A549 (cell line): ENCODE data around the gene POLR2J3. TPM values are rescaled to one million over a fixed set of nuclear protein-coding genes. Genes with fewer than 3 reads are reported as not detected.
"Not testable (repeated sequence)": the region's sequence is repeated elsewhere in the genome, so short reads cannot be mapped to it uniquely, and the experiment has no call there.

Experiments used
- ATAC-seq, 2 experiments: fragments of 200-7000 bp in 1 of 2; fragments of >200 bp in 1 of 2; cut with Nextera tagmentation in 1 of 2; cut with Tn5 transposase in 1 of 2; 3 replicates each; pipeline versions ENCODE4 v1.8.0 to v1.9.1; 2018 to 2020; ENCODE audit warnings: mild to moderate bottlenecking in 1 of 2, moderate library complexity in 1 of 2
- CTCF ChIA-PET: fragments of 300-600 bp; sonication (Branson Sonifier 250); formaldehyde crosslinking; extraction: SDS; loops from one replicate; lab custom pipeline; 2021; ENCODE audit warnings: antibody characterized with exemption, inconsistent platforms; lab: Yijun Ruan, JAX
- POLR2A ChIA-PET: fragments of 350-600 bp; formaldehyde crosslinking; extraction: SDS; loops from one replicate; lab custom pipeline; 2021; ENCODE audit warnings: antibody characterized with exemption, inconsistent platforms; lab: Yijun Ruan, JAX
- DNase-seq, 2 experiments: peaks; one replicate each; pipeline versions ENCODE4 v3.0.0 to v3.0.0-alpha.2; 2011 to 2016; ENCODE audit warnings: low read depth in 1 of 2, low spot score in 1 of 2
- FAIRE-seq: peaks from 2 replicates; lab custom pipeline; 2011; peaks lifted over from hg19 to GRCh38; lab: Jason Lieb, UNC
- H3K27ac ChIP-seq, 2 experiments: fragments of >200 bp; sonication (Bioruptor Twin); formaldehyde crosslinking; 3 replicates each; pipeline ENCODE4 v1.5.1; 2016 to 2017
- H3K4me1 ChIP-seq: fragments of >200 bp; sonication (Bioruptor Twin); formaldehyde crosslinking; 3 replicates; pipeline ENCODE4 v1.6.1; 2016
- H3K4me2 ChIP-seq: fragments of >200 bp; sonication (Bioruptor Twin); formaldehyde crosslinking; 3 replicates; pipeline ENCODE4 v1.6.1; 2016
- H3K4me3 ChIP-seq: fragments of >200 bp; sonication (Bioruptor Twin); formaldehyde crosslinking; 3 replicates; pipeline ENCODE4 v1.5.1; 2016
- H3K9me3 ChIP-seq: fragments of >200 bp; sonication (Bioruptor Twin); formaldehyde crosslinking; 3 replicates; pipeline ENCODE4 v1.6.1; 2016
- JUN ChIP-seq, 2 experiments: fragments of >200 bp; sonication (Bioruptor Twin); formaldehyde crosslinking; IDR thresholded peaks; 2 replicates in 1 of 2; 3 replicates in 1 of 2; pipeline ENCODE4 v1.6.1; 2016 to 2017
- KDM5A ChIP-seq: fragments of 200-600 bp; sonication (generic); IDR thresholded peaks from 2 replicates; pipeline ENCODE4 v1.6.1; 2016; ENCODE audit warnings: antibody characterized with exemption, mild to moderate bottlenecking
- PHF8 ChIP-seq: fragments of 200-600 bp; sonication (generic); IDR thresholded peaks from 2 replicates; pipeline ENCODE4 v1.6.1; 2016; ENCODE audit warnings: low read depth, mild to moderate bottlenecking, antibody characterized with exemption, moderate library complexity, borderline replicate concordance
- POLR2A ChIP-seq: IDR thresholded peaks from 2 replicates; pipeline ENCODE4 v1.6.1; 2012; ENCODE audit warnings: mild to moderate bottlenecking, low read length
- WGBS: methylation state at CpG from one replicate; pipeline ENCODE4 v1.1.6; 2017; ENCODE audit errors: missing lambda C conversion rate; 5-methylcytosine and 5-hydroxymethylcytosine counted together
- polyA minus RNA-seq: library from RNA; depleted of rRNA, polyadenylated mRNA; stranded (reverse); fragments of >200 nt; gene quantifications from 2 replicates; pipeline ENCODE4 v1.2.3, GENCODE V29; 2011; rRNA and poly(A)+ RNA removed
- polyA plus RNA-seq, 4 experiments: library from polyadenylated mRNA; depleted of rRNA in 3 of 4; stranded (reverse); fragments of >200 nt; fragmentation: RNase III in 1 of 4; extraction: RNeasy Plus Mini Kit Qiagen cat#74134 plus additional on column Dnase treatment in 1 of 4; gene quantifications; 2 replicates in 3 of 4; 3 replicates in 1 of 4; pipeline ENCODE4 v1.2.3, GENCODE V29; 2011 to 2017
- TF ChIP-seq, protein P1 (sequence below): fragments of >200 bp; sonication (Bioruptor Twin); formaldehyde crosslinking; IDR thresholded peaks from 3 replicates; pipeline ENCODE4 v1.5.1; 2016

Gene POLR2J3
- polyA plus RNA-seq (2011; rRNA removed) (29.5 and 52.4 TPM in 2 replicates), polyA plus RNA-seq (2017; fragmentation: RNase III; extraction: RNeasy Plus Mini Kit Qiagen cat#74134 plus additional on column Dnase treatment) (22.2 to 33.4 TPM (median 25.5 TPM) in 3 replicates), polyA minus RNA-seq (51.9 and 59.4 TPM in 2 replicates)
- polyA plus RNA-seq (2012; cell fraction: cytosol; rRNA removed), result 10.4 and 12.5 TPM in 2 replicates
- polyA plus RNA-seq (2012; cell fraction: nucleus; rRNA removed), result 35.7 and 35.9 TPM in 2 replicates

DNA sequence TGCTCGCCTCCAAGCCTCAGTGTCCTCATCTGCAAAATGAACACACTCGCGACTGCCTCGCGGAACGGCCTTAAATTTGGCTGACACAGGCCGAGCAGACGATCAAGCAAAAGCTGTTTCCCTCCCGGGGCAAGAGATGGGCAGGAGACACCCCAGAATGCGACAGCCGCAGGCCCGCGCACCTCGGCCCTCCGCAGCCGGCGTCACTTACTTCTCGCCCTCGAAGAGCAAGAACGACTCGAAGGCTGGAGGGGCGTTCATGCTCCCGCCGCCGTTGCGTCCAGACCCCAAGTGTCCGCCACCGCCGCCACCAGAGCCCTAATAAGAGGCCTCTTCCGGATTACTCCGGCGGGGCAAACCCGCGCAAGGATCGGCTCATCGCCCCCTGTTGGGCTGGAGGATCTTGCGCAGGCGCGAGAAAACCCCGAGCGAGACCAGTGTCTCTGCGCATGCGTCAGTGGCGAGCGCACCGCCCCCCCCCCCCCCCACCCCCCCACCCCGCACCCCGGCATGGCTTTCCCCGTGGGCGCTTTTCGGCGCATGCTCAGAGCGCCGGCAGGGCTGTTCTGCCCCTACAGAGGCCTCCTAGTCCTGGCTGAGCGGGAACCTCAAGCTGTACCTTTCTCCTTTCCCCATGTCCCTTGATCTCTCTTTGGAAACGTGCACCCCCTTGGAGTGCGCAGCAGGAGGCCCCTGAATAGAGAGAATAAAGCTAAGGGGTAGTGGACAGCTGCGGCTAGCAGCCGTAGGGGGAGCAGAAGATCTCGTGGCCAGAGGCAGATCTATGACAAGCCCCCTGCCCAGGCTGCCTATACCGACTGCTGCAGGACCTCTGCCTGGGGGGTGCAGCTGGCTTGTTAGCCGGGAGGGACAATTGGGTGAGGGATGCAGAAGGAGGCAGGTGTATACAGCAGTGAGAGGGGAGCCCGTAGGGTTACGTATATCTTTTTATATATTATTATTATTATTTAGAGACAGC is at the start of gene POLR2J3:
Gene POLR2J3, minus strand, starts transcription at position 323 of the 979 bp plus-strand sequence. Its CDS starts 62 bp downstream, at position 261.
- H3K9me3 ChIP-seq, POLR2A ChIA-PET, H3K4me2 ChIP-seq, FAIRE-seq, CTCF ChIA-PET, H3K4me1 ChIP-seq: not testable (repeated sequence)
- ATAC-seq, result peak; percentile 84 to 92
- Histone ChIP-seq H3K4me3 (peak within 1 kb of the TSS; percentile 72), H3K27ac (peak within 1 kb of the TSS; percentile 81 to 91)
- TF ChIP-seq, protein P1, sequence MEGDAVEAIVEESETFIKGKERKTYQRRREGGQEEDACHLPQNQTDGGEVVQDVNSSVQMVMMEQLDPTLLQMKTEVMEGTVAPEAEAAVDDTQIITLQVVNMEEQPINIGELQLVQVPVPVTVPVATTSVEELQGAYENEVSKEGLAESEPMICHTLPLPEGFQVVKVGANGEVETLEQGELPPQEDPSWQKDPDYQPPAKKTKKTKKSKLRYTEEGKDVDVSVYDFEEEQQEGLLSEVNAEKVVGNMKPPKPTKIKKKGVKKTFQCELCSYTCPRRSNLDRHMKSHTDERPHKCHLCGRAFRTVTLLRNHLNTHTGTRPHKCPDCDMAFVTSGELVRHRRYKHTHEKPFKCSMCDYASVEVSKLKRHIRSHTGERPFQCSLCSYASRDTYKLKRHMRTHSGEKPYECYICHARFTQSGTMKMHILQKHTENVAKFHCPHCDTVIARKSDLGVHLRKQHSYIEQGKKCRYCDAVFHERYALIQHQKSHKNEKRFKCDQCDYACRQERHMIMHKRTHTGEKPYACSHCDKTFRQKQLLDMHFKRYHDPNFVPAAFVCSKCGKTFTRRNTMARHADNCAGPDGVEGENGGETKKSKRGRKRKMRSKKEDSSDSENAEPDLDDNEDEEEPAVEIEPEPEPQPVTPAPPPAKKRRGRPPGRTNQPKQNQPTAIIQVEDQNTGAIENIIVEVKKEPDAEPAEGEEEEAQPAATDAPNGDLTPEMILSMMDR, result peak; percentile 35
- TF ChIP-seq POLR2A (peak; percentile 11; the same call in 1 of the 2 replicates), KDM5A (peak; percentile 71), PHF8 (peak; percentile 93), JUN (IDR thresholded peaks at IDR 0.05) (peak in 1 of 2 experiments; percentile 60; a peak in 2 of 5 replicates)
- under 1% methylated on average over 22 of the region's 64 CpGs for WGBS
- DNase-seq, result peak in 1 of 2 experiments; percentile 84

DNA sequence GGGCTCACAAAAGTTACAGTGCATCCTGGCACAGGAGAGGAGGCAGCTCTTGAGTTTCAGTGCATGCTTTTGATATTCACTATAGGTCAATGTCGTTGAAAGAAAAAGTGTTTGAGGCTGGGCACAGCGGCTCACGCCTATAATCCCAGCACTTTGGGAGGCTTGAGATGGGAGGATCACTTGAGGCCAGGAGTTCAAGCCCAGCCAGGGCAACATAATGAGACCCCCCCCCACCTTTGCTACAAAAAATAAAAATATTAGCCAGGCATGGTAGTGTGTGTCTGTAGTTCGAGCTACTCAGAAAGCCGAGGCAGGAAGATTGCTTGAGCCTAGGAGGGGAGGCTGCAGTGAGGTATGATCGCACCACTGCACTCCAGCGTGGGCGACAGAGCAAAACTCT is 45.7 kb upstream of the POLR2J3 start:
- CTCF ChIA-PET, POLR2A ChIA-PET, H3K4me1 ChIP-seq, ATAC-seq, H3K9me3 ChIP-seq, FAIRE-seq, H3K4me3 ChIP-seq, H3K27ac ChIP-seq, H3K4me2 ChIP-seq: not testable (repeated sequence)
- WGBS, result 72% methylated on average over 3 of the region's 8 CpGs
- DNase-seq, result peak in 1 of 2 experiments; percentile 1

DNA sequence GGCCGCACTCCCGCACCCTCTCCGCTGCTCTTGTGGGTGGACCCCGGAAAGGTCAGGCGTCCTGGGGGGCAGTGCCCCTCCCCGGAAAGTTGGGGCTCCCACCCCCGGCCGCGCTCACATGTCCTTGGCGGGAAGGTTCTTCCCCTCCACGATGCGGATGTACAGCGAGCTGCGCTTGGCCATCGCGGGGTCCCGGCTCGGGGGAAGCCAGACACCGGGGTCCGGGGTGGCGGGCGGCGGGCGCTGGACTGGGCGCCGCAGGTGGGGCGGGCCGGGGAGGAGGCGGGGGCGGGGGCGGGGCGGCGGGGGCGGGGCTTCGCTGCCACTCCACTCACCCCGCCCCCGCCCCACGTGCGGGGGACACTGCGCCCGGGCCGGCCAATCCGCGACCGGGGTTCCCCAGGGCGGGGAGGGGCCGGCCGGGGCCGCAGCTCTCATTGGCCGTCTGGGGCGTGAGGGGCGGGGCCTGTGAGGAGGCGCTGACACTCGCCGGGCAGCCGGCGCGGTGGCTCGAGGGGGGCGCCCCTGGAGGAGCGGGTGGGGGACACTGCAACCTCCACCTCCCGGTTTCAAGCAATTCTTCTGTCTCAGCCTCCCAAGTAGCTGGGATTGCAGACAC is 44.2 kb upstream of the POLR2J3 start, which contains the start of gene RASA4:
Gene RASA4, minus strand, starts transcription at position 250 of the 619 bp plus-strand sequence. Its CDS starts 67 bp downstream, at position 183.
- peak in 1 of 2 experiments; percentile 2 for DNase-seq
- POLR2A ChIA-PET, result not testable (repeated sequence)

DNA sequence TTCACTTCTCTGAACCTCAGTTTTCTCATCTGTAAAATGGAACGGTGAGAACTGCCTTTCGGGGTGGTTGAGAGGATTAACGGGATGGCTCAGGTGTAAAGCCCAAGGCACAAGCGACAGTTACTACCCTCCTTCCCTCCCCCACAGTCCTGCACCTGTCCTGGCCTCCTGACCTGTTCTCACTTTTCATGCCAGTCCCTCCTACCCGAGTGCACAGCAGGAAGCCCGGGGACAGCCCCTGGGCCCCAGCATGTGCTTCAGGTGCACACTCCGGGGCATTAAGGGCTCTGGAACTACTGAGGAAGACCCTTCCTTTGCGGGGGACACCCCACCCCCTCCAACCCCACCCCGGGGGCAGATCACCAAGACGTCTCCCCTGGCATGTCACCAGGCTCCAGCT is 43.5 kb upstream of the POLR2J3 start:
- whole genome bisulfite sequencing, result no CpG with 5 or more reads among the region's 10 CpGs
- POLR2A ChIA-PET, DNase-seq, CTCF ChIA-PET, ATAC-seq, H3K9me3 ChIP-seq, H3K27ac ChIP-seq, FAIRE-seq, H3K4me3 ChIP-seq, H3K4me2 ChIP-seq, H3K4me1 ChIP-seq: not testable (repeated sequence)

More for the DNA sequence above, 44.2 kb upstream of the POLR2J3 start, which contains the start of gene RASA4:
- ATAC-seq, result peak; percentile 72 to 91
- CTCF ChIA-PET, H3K4me1 ChIP-seq, H3K9me3 ChIP-seq, FAIRE-seq: not testable (repeated sequence)
- no CpG with 5 or more reads among the region's 62 CpGs for WGBS
- H3K27ac ChIP-seq, result peak within 1 kb of the TSS in 1 of 2 experiments; percentile 72; a peak in 2 of 6 replicates
- peak within 1 kb of the TSS; percentile 71 for H3K4me2 ChIP-seq
- H3K4me3 ChIP-seq, result peak within 1 kb of the TSS; percentile 40

DNA sequence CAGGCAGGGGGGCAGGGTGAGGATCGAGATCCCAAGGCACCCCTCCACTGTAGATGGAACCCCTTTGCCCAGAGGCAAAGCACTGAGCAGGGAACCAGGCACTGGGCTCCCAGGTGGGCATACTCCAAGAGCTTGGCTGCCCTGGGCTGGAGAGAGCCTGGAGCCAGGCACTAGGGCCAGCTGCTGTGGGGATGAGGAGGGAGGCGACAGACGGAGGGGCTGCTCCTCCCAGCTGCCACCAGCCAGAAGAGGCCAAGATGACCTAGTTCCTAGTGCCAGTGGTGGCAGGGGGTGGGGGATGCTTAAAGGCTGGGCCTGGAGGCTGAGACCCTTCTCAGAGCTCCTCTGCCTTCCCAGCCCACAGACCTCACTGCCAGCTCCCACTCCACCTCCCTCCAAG is 42.5 kb upstream of the POLR2J3 start:
- POLR2A ChIA-PET, H3K4me2 ChIP-seq, H3K27ac ChIP-seq, DNase-seq, H3K9me3 ChIP-seq, H3K4me1 ChIP-seq, CTCF ChIA-PET, H3K4me3 ChIP-seq, FAIRE-seq: not testable (repeated sequence)
- no CpG with 5 or more reads among the region's 3 CpGs for WGBS
- peak; percentile 14 to 25 for ATAC-seq

DNA sequence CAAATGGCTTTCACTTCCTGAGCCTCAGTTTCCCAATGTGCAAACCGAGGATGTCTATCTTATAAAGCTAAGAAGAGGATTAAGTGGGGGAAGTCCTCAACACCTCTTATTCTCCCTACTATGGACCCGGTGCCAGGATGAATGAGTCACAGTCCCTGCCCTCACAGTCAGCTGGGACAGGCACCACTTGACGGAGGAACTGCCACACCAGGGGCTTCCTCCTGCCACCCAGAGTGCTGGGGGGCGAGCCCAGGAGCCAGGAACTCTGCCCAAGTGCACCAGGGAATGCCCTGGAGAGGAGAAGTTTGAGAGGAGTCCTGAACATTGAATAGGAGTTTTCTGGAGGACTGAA is 41.9 kb upstream of the POLR2J3 start:
- POLR2A ChIA-PET, FAIRE-seq, H3K4me1 ChIP-seq, H3K27ac ChIP-seq, DNase-seq, H3K4me2 ChIP-seq, H3K4me3 ChIP-seq, H3K9me3 ChIP-seq, CTCF ChIA-PET: not testable (repeated sequence)
- WGBS, result no CpG with 5 or more reads among the region's 4 CpGs
- peak; percentile 14 to 28 for ATAC-seq

DNA sequence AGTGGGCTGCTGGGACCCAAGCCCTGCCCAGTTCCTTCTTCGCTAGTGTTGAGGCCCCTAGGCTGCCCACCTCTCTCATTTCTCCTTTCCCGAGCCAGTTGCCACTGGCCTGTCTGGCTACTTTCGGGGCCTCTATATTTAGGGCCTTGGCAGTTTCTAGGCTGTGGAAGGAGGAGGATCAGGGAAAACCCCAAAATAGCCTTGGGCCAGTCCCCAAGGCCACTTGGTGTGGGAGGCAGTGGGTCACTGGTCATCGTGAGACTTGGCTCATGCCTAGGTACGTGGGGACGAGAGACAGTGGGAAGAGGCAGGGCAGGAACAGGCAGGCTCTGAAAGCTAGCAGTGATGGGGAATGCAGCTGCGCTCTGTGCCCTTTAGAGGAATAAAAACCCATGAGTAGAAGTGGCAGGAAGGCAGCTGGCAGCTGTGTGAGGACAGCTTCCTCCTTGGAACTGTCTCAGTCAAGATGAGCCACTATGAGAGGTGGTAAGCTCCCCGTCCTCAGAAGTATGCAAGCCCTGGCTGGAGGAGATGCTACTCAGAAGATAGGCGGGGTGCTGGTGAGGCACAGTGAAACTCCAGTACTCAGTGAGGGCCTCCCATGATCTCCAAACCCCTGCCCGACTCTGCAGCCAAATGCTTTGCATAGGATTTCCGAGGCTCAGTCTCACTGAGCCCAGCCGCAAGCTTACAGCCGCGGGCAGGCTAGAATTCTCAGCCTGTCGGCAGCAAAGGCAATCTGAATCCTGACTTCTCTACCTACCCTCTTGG is 41.4 kb upstream of the POLR2J3 start:
- DNase-seq, H3K27ac ChIP-seq, H3K4me1 ChIP-seq, ATAC-seq, FAIRE-seq, H3K9me3 ChIP-seq, CTCF ChIA-PET, H3K4me2 ChIP-seq, POLR2A ChIA-PET, H3K4me3 ChIP-seq: not testable (repeated sequence)
- WGBS, result 82% methylated on average over 2 of the region's 15 CpGs

DNA sequence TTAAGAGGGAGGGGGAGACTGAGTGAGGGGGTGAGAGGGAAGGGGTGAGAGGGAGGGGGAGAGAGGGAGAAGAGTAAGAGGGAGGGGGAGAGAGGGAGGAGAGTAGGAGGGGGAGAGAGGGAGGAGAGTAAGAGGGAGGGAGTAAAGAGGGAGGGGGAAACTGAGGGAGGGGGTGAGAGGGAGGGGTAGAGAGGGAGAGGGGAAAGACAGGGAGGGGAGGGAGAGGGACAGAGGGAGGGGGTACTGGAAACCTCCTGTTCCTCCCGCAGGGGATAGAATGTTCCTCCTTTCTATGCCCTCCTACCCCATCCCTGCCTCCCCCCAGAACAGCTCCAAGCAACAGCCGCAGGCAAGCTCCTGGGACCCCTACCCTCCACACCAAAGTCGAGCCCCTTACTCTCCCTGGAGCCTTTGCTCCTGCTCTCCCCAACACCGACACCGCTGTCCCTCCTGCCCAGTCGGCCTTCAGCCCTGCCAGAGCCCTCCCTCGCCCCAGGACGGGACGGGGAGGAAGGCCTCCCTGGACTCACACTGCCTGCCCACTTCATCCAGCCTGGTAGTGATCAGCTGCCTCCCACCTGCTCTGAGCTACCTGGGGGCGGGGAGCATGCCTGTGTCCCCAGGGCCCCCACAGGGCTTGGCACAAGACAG is 39.4 kb upstream of the POLR2J3 start:
- H3K27ac ChIP-seq, result 0 out of 6 replicates have a peak overlapping the region, but pooled peaks of 1 of the 2 experiments have one; percentile 45
- H3K4me3 ChIP-seq, FAIRE-seq, H3K4me1 ChIP-seq, ATAC-seq, DNase-seq, POLR2A ChIA-PET, CTCF ChIA-PET, H3K4me2 ChIP-seq, H3K9me3 ChIP-seq: not testable (repeated sequence)
- 66% methylated on average over 7 of the region's 10 CpGs for WGBS
